ENCODE results near the gene KCNK4.

KCNK4 gene

DNA sequence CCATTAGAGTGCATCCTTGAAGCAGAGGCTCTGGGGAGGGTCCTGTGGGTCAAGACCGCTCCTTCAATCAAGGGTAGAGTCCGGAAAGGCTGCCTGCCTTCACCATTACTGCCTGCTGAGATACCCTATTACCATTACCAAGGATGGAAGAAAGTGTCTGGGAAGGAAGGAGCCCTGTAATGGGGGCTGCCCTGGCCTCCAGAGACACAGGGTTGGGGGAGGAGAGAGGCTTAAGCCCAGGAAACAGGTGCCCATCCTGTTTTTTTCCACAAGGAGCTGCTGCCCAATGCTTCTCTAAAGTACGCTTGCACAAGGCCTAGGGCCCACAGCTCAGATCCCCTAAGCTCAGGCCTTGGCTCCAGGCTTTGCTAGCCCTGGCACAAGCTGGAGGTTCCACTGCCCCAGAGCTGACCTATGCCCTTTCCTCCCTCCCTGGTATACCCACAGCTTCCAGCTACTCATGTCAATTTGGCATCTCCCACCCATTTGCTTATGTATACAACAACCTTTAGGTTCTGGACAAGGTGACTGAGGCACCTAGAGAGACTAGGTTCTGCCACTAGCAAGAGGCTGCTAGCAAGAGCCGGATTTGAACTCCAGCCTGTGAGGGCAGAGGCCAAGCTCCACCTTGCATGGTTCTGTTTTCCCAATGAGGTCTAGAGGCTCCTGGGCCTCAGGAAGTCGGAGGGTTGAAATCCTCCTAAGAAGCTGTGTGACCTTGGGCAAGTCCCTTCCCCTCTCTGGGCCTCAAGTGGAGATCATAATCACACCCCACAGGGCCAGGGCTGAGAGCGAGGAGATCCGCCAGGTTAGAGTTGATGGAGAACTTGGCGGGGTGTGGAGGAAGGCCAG is 41.3 kb upstream of the KCNK4 start:
- H3K9ac ChIP-seq (ENCODE audit: low read length) = no peak overlapping the region
- H2BK5ac ChIP-seq (ENCODE audit: low read depth, low read length, poor library complexity) = no peak overlapping the region
- peaks cover 15 to 25% of the 10 kb centered on the region in 2 experiments for H3K4me1 ChIP-seq (ENCODE audit: control insufficient read depth in 1 of 2, insufficient read depth in 2 of 2, low read length in 2 of 2)
- H3K36me3 ChIP-seq (ENCODE audit: control insufficient read depth in 1 of 2, insufficient read depth in 2 of 2, low read length in 2 of 2) = peaks cover 9 to 17% of the 10 kb centered on the region in 2 experiments
- no peak overlapping the region for H2BK120ac ChIP-seq (ENCODE audit: insufficient read depth, low read length, poor library complexity)
- no peak overlapping the region for H4K91ac ChIP-seq (ENCODE audit: low read depth, low read length)
- H3K18ac ChIP-seq (ENCODE audit: low read length) = no peak overlapping the region
- H3K9me3 ChIP-seq (ENCODE audit: insufficient read depth, low read depth, low read length) = peaks cover 4% of the 10 kb centered on the region
- H2AFZ ChIP-seq (ENCODE audit: insufficient read depth, low read length, poor library complexity) = no peak overlapping the region
- WGBS (ENCODE audit: extremely low coverage, insufficient coverage, insufficient read length) = no CpG with 5 or more reads among the region's 8 CpGs
- no peak overlapping the region for H4K12ac ChIP-seq (ENCODE audit: low read depth, low read length)
- no peak overlapping the region for H3K4me3 ChIP-seq (ENCODE audit: low read depth, low read length)
- DNase-seq = no peak
- no peak overlapping the region for H3K4ac ChIP-seq (ENCODE audit: low read depth, low read length)
- no peak overlapping the region for H3K4me2 ChIP-seq (ENCODE audit: low read length)
- no peak overlapping the region for H2BK12ac ChIP-seq (ENCODE audit: low read length)
- H3K14ac ChIP-seq (ENCODE audit: low read length) = no peak overlapping the region
- H2AK5ac ChIP-seq (ENCODE audit: low read length) = no peak overlapping the region
- H3K79me2 ChIP-seq (ENCODE audit: control insufficient read depth, insufficient read depth, low read length, poor library complexity) = peaks cover 24% of the 10 kb centered on the region
- H3K23ac ChIP-seq (ENCODE audit: low read length) = no peak overlapping the region
- no peaks in the 10 kb centered on the region for H3K27me3 ChIP-seq (ENCODE audit: insufficient read depth, low read length)
- no peak overlapping the region for H3K27ac ChIP-seq (ENCODE audit: low read depth, low read length)
- no peak overlapping the region for H4K8ac ChIP-seq (ENCODE audit: low read depth, low read length)
- H3K79me1 ChIP-seq (ENCODE audit: low read length) = peaks cover 38% of the 10 kb centered on the region

DNA sequence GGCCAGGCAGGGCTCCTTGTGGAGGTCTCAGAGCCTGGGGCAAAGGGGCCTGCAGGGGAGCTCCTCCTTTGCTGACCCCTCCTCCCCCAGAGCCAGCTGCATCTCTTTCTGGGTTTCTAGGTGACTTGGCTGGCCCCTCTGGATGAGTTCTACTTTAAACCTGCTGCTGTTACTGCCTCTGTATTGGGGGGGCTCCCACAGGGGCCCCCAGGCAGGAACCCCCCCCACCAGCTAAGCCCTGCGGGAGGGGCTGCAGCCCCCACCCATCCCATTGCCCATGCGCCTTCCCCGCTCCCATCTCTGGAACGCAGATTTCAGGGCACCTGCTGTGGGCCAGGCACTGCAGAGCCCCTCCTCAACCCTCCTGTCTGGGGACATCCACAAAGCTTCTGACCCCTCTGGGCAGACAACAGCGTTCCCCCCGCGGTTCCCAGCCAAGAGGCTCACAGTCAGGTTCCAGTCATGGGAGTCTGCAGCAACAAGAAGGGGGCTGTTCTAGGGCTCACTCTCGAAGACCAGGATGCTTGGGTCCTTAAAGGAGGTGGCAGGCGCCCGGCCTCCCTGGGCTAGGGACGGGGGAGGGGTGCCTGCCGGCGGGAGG is 40.6 kb upstream of the KCNK4 start:
- H2BK120ac ChIP-seq (ENCODE audit: insufficient read depth, low read length, poor library complexity) = no peak overlapping the region
- WGBS (ENCODE audit: extremely low coverage, insufficient coverage, insufficient read length) = no CpG with 5 or more reads among the region's 13 CpGs
- H3K14ac ChIP-seq (ENCODE audit: low read length) = no peak overlapping the region
- no peak overlapping the region for H3K27ac ChIP-seq (ENCODE audit: low read depth, low read length)
- H3K79me1 ChIP-seq (ENCODE audit: low read length) = peaks cover 32% of the 10 kb centered on the region
- no peak overlapping the region for H2BK12ac ChIP-seq (ENCODE audit: low read length)
- H3K9me3 ChIP-seq (ENCODE audit: insufficient read depth, low read depth, low read length) = peaks cover 4% of the 10 kb centered on the region
- H2BK5ac ChIP-seq (ENCODE audit: low read depth, low read length, poor library complexity) = no peak overlapping the region
- H3K4ac ChIP-seq (ENCODE audit: low read depth, low read length) = no peak overlapping the region
- peak overlapping the region; percentile 55 for H3K18ac ChIP-seq (ENCODE audit: low read length)
- peak overlapping the region; percentile 85 for H4K8ac ChIP-seq (ENCODE audit: low read depth, low read length)
- H3K4me2 ChIP-seq (ENCODE audit: low read length) = peak overlapping the region; percentile 88
- H4K12ac ChIP-seq (ENCODE audit: low read depth, low read length) = no peak overlapping the region
- H3K4me1 ChIP-seq (ENCODE audit: control insufficient read depth in 1 of 2, insufficient read depth in 2 of 2, low read length in 2 of 2) = peaks cover 8 to 18% of the 10 kb centered on the region in 2 experiments
- no peaks in the 10 kb centered on the region for H3K27me3 ChIP-seq (ENCODE audit: insufficient read depth, low read length)
- H2AFZ ChIP-seq (ENCODE audit: insufficient read depth, low read length, poor library complexity) = no peak overlapping the region
- H4K91ac ChIP-seq (ENCODE audit: low read depth, low read length) = peak overlapping the region; percentile 41
- no peak for DNase-seq
- H3K23ac ChIP-seq (ENCODE audit: low read length) = no peak overlapping the region
- no peak overlapping the region for H3K9ac ChIP-seq (ENCODE audit: low read length)
- peak overlapping the region; percentile 55 for H3K4me3 ChIP-seq (ENCODE audit: low read depth, low read length)
- H2AK5ac ChIP-seq (ENCODE audit: low read length) = no peak overlapping the region
- H3K79me2 ChIP-seq (ENCODE audit: control insufficient read depth, insufficient read depth, low read length, poor library complexity) = peaks cover 20% of the 10 kb centered on the region
- H3K36me3 ChIP-seq (ENCODE audit: control insufficient read depth in 1 of 2, insufficient read depth in 2 of 2, low read length in 2 of 2) = peaks cover 11 to 18% of the 10 kb centered on the region in 2 experiments

DNA sequence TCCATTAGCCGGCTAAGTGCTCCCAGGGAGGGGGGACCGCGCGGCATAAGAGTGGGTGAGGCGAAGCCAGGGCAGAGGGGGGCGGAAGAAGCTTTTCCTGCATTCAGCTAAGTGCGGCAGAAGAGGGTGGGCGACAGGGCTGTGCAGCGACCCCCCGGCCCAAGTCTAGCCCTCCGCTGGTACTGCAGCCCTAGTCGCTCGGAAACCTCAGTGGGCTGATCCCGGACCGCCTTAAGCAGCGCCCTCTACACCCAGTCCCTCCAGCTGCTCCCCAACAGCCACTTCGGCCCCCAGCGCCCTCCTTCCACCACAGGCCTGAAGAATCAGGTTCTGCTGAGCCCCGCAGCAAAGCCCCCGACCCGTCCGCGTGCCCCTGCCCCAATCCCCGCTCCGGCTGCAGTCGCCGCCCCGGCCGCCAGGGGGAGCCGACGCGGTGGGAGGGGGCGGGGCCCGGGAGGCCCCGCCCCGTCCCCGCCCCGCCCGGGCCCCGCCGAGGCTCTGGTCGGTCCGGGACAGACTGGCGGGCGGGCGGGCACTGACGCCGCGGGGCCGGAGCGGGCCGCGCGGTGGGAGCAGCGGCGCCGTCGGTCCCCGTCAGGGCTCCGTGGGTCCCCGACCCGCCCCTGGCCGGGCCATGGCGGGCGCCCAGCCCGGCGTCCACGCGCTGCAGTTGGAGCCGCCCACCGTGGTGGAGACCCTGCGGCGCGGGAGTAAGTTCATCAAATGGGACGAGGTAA is 39.9 kb upstream of the KCNK4 start, which contains the start of gene PLCB3:
Gene PLCB3, plus strand, starts transcription at position 515 of the 737 bp plus-strand sequence. Its CDS starts 120 bp downstream, at position 635.
- no peak within 1 kb of the TSS for H3K27ac ChIP-seq (ENCODE audit: low read depth, low read length)
- WGBS (ENCODE audit: extremely low coverage, insufficient coverage, insufficient read length) = no CpG with 5 or more reads among the region's 75 CpGs
- H2BK5ac ChIP-seq (ENCODE audit: low read depth, low read length, poor library complexity) = peak within 1 kb of the TSS; percentile 0
- H3K23ac ChIP-seq (ENCODE audit: low read length) = no peak within 1 kb of the TSS
- H4K8ac ChIP-seq (ENCODE audit: low read depth, low read length) = peak within 1 kb of the TSS; percentile 85
- DNase-seq = peak in 1 of 2 donors; percentile 72
- peak within 1 kb of the TSS; percentile 88 for H3K4me2 ChIP-seq (ENCODE audit: low read length)
- H3K14ac ChIP-seq (ENCODE audit: low read length) = peak within 1 kb of the TSS; percentile 36
- H4K91ac ChIP-seq (ENCODE audit: low read depth, low read length) = peak within 1 kb of the TSS; percentile 74
- H3K4me3 ChIP-seq (ENCODE audit: low read depth, low read length) = peak within 1 kb of the TSS; percentile 79
- H2BK12ac ChIP-seq (ENCODE audit: low read length) = peak within 1 kb of the TSS; percentile 50
- no peaks in the 10 kb centered on the region for H3K27me3 ChIP-seq (ENCODE audit: insufficient read depth, low read length)
- peaks cover 25% of the 10 kb centered on the region for H3K79me1 ChIP-seq (ENCODE audit: low read length)
- H3K18ac ChIP-seq (ENCODE audit: low read length) = peak within 1 kb of the TSS; percentile 76
- H2BK120ac ChIP-seq (ENCODE audit: insufficient read depth, low read length, poor library complexity) = peak within 1 kb of the TSS; percentile 48
- H3K36me3 ChIP-seq (ENCODE audit: control insufficient read depth in 1 of 2, insufficient read depth in 2 of 2, low read length in 2 of 2) = peaks cover 17 to 25% of the 10 kb centered on the region in 2 experiments
- H4K12ac ChIP-seq (ENCODE audit: low read depth, low read length) = peak within 1 kb of the TSS; percentile 65
- H3K4me1 ChIP-seq (ENCODE audit: control insufficient read depth in 1 of 2, insufficient read depth in 2 of 2, low read length in 2 of 2) = peaks cover 8 to 16% of the 10 kb centered on the region in 2 experiments
- peak within 1 kb of the TSS; percentile 82 for H3K9ac ChIP-seq (ENCODE audit: low read length)
- H3K4ac ChIP-seq (ENCODE audit: low read depth, low read length) = peak within 1 kb of the TSS; percentile 81
- H2AK5ac ChIP-seq (ENCODE audit: low read length) = peak within 1 kb of the TSS; percentile 77
- peaks cover 2% of the 10 kb centered on the region for H3K9me3 ChIP-seq (ENCODE audit: insufficient read depth, low read depth, low read length)
- H3K79me2 ChIP-seq (ENCODE audit: control insufficient read depth, insufficient read depth, low read length, poor library complexity) = peaks cover 14% of the 10 kb centered on the region
- H2AFZ ChIP-seq (ENCODE audit: insufficient read depth, low read length, poor library complexity) = peak within 1 kb of the TSS; percentile 41

DNA sequence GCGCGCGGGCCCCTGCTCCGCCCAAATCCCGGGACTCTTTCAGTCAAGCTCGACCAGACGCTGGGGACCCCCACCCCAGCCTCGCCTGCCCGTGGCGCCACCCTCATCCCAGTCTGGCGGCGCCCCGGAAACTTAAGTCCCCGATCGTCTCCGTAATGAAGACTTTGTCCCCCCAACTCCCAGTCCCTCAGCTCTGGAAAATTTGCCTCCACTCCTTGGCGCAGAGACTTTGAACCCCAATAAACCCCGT is 39.4 kb upstream of the KCNK4 start:
- Histone ChIP-seq H4K12ac (ENCODE audit: low read depth, low read length) (no peak overlapping the region), H3K18ac (ENCODE audit: low read length) (peak overlapping the region; percentile 74), H4K8ac (ENCODE audit: low read depth, low read length) (peak overlapping the region; percentile 52), H3K4me3 (ENCODE audit: low read depth, low read length) (peak overlapping the region; percentile 79), H2BK5ac (ENCODE audit: low read depth, low read length, poor library complexity) (peak overlapping the region; percentile 0), H3K4ac (ENCODE audit: low read depth, low read length) (peak overlapping the region; percentile 81), H2AK5ac (ENCODE audit: low read length) (no peak overlapping the region), H3K27ac (ENCODE audit: low read depth, low read length) (no peak overlapping the region), H2BK120ac (ENCODE audit: insufficient read depth, low read length, poor library complexity) (peak overlapping the region; percentile 28), H3K79me1 (ENCODE audit: low read length) (peaks cover 23% of the 10 kb centered on the region), H3K14ac (ENCODE audit: low read length) (peak overlapping the region; percentile 4), H3K36me3 (ENCODE audit: control insufficient read depth in 1 of 2, insufficient read depth in 2 of 2, low read length in 2 of 2) (peaks cover 22 to 30% of the 10 kb centered on the region in 2 experiments), H3K4me1 (ENCODE audit: control insufficient read depth in 1 of 2, insufficient read depth in 2 of 2, low read length in 2 of 2) (peaks cover 8 to 16% of the 10 kb centered on the region in 2 experiments), H3K9ac (ENCODE audit: low read length) (peak overlapping the region; percentile 82), H2BK12ac (ENCODE audit: low read length) (no peak overlapping the region), H3K27me3 (ENCODE audit: insufficient read depth, low read length) (no peaks in the 10 kb centered on the region), H3K79me2 (ENCODE audit: control insufficient read depth, insufficient read depth, low read length, poor library complexity) (peaks cover 12% of the 10 kb centered on the region), H4K91ac (ENCODE audit: low read depth, low read length) (peak overlapping the region; percentile 74), H3K23ac (ENCODE audit: low read length) (no peak overlapping the region), H3K4me2 (ENCODE audit: low read length) (peak overlapping the region; percentile 85), H3K9me3 (ENCODE audit: insufficient read depth, low read depth, low read length) (peaks cover 2% of the 10 kb centered on the region), H2AFZ (ENCODE audit: insufficient read depth, low read length, poor library complexity) (peak overlapping the region; percentile 41)
- no peak for DNase-seq
- WGBS (ENCODE audit: extremely low coverage, insufficient coverage, insufficient read length) = no CpG with 5 or more reads among the region's 18 CpGs
